ENCODE measurements around the gene CLRN1.

DNA sequence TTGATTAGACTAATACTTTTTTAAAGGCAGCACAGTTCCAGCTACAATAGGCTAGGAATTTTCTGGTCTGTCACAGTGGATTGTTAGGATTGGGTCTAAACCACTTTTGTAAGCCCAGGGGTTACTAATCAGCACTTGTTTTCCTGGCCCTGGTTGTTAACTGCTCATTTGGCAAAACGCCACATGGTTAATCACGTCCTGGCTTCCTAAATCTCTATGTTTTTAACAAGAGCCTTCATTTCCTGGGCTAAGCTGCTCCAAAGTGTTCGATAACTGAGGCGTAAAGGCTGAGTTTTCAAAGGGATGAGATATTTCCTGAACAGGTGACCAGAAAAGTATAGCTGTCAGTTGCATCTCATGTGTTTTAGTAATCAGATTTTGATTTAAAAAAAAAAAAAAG is 38.9 kb upstream of the CLRN1 start:
- no peak for TF ChIP-seq GATA2 (IDR thresholded peaks at IDR 0.05; ENCODE audit: low read depth, low read length)
- no peak for TF ChIP-seq GATA3 (IDR thresholded peaks at IDR 0.05; ENCODE audit: low read depth, low read length)

Measured in SH-SY5Y (cell line).